ENCODE measurements around the gene FHIT. TPM values are rescaled to one million over a fixed set of nuclear protein-coding genes. Genes with fewer than 3 reads are reported as not detected.

The FHIT gene
- total RNA-seq, 2 experiments from 2014 or later = 86.0 to 90.6 TPM

DNA sequence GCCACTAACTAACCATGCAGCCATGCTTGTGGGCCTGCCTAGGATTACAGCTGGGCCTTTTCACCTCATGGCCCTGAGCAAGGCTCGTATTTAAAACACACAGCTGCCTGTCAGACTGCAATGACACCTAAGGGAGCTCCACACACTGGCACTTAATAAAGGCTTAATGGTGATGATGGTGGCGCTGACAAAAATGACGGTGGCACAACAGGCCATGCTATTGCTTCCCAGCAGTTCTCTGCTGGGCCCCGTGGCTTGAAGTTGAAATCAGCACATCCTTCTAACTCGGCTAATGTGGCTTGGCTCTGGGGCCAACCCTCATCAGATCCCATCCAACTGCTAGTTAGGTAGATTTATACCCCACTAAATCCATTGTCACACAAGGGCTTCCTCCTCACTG lies 112.9 kb downstream of the FHIT start:
- CTCF ChIA-PET = no interaction called here
- H3K36me3 Mint-ChIP-seq (ENCODE audit: low read depth) = no peaks in the 10 kb centered on the region
- Histone ChIP-seq H3K9me3 (ENCODE audit: control insufficient read depth in 1 of 2, insufficient read depth in 1 of 2, low read length in 2 of 2) (peaks cover 0 to 4% of the 10 kb centered on the region in 2 experiments), H3K27ac (ENCODE audit: low read depth in 1 of 2, low read length in 2 of 2) (no peak overlapping the region), H3K4me3 (ENCODE audit: low read length) (no peak overlapping the region), H3K27me3 (ENCODE audit: control insufficient read depth in 1 of 2, insufficient read depth in 2 of 2, low read length in 2 of 2) (no peaks in the 10 kb centered on the region), H3K36me3 (ENCODE audit: insufficient read depth, low read length) (no peaks in the 10 kb centered on the region), H3K4me1 (ENCODE audit: insufficient read depth, low read length) (no peaks in the 10 kb centered on the region)
- no peaks in the 10 kb centered on the region for H3K9me3 Mint-ChIP-seq
- DNase-seq = no peak
- ATAC-seq (ENCODE audit: poor library complexity) = no peak
- no peaks in the 10 kb centered on the region for H3K4me1 Mint-ChIP-seq (ENCODE audit: low read depth)
- intact Hi-C loops (cut with DNase I, micrococcal nuclease) = no loop called here
- H3K27me3 Mint-ChIP-seq = no peaks in the 10 kb centered on the region
- H3K27ac Mint-ChIP-seq = no peak overlapping the region
- POLR2A ChIA-PET = no interaction called here
- no peak overlapping the region for H3K4me3 Mint-ChIP-seq
- TF ChIP-seq, protein P1, sequence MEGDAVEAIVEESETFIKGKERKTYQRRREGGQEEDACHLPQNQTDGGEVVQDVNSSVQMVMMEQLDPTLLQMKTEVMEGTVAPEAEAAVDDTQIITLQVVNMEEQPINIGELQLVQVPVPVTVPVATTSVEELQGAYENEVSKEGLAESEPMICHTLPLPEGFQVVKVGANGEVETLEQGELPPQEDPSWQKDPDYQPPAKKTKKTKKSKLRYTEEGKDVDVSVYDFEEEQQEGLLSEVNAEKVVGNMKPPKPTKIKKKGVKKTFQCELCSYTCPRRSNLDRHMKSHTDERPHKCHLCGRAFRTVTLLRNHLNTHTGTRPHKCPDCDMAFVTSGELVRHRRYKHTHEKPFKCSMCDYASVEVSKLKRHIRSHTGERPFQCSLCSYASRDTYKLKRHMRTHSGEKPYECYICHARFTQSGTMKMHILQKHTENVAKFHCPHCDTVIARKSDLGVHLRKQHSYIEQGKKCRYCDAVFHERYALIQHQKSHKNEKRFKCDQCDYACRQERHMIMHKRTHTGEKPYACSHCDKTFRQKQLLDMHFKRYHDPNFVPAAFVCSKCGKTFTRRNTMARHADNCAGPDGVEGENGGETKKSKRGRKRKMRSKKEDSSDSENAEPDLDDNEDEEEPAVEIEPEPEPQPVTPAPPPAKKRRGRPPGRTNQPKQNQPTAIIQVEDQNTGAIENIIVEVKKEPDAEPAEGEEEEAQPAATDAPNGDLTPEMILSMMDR (IDR thresholded peaks at IDR 0.05) = no peak

- Mint-ChIP-seq H3K4me1 (ENCODE audit: low read depth) (no peaks in the 10 kb centered on the region), H3K36me3 (ENCODE audit: low read depth) (no peaks in the 10 kb centered on the region), H3K4me3 (no peak overlapping the region), H3K9me3 (no peaks in the 10 kb centered on the region), H3K27me3 (no peaks in the 10 kb centered on the region), H3K27ac (no peak overlapping the region)
- ChIA-PET POLR2A (no interaction called here), CTCF (no interaction called here)
- no peak for ATAC-seq (ENCODE audit: poor library complexity)
- H3K9me3 ChIP-seq (ENCODE audit: control insufficient read depth in 1 of 2, insufficient read depth in 1 of 2, low read length in 2 of 2) = peaks cover 0 to 4% of the 10 kb centered on the region in 2 experiments
- no peak overlapping the region for H3K4me3 ChIP-seq (ENCODE audit: low read length)
- no peak overlapping the region for H3K27ac ChIP-seq (ENCODE audit: low read depth in 1 of 2, low read length in 2 of 2)
- H3K27me3 ChIP-seq (ENCODE audit: control insufficient read depth in 1 of 2, insufficient read depth in 2 of 2, low read length in 2 of 2) = no peaks in the 10 kb centered on the region
- H3K36me3 ChIP-seq (ENCODE audit: insufficient read depth, low read length) = no peaks in the 10 kb centered on the region
- intact Hi-C loops (cut with DNase I, micrococcal nuclease) = no loop called here
- H3K4me1 ChIP-seq (ENCODE audit: insufficient read depth, low read length) = no peaks in the 10 kb centered on the region
- DNase-seq = no peak
- TF ChIP-seq, protein P1 (IDR thresholded peaks at IDR 0.05) = no peak
Observed at GRCh38 chr3:61136191-61136590, 115.1 kb downstream of the FHIT start.

DNA sequence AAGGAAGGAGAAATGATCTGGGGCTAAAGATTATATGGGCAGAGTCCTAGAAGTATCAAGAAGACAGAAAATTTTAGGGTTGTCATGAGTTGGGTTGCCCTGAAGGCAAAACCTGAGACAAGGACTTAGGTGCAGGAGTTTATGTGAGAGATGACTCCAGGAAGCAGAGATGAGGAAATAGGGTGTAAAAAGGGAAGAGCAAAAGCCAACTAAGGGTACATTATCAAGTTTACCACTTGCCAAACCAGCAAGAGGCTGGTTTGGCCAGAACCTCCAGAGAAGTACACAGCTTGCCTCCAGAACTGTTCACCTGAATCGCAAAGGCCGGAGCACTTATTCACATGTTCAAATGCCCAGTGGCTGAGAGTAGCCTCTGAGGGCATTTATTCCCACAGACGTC lies 116.7 kb downstream of the FHIT start:
- Mint-ChIP-seq H3K27me3 (no peaks in the 10 kb centered on the region), H3K36me3 (ENCODE audit: low read depth) (no peaks in the 10 kb centered on the region), H3K4me3 (no peak overlapping the region), H3K4me1 (ENCODE audit: low read depth) (no peaks in the 10 kb centered on the region), H3K9me3 (no peaks in the 10 kb centered on the region), H3K27ac (no peak overlapping the region)
- POLR2A ChIA-PET = no interaction called here
- CTCF ChIA-PET = interaction anchor here (1.6 kb wide), 1 partner anchor 10 kb away, joined by 3 read pairs; no protein-coding TSS in a partner anchor
- H3K4me3 ChIP-seq (ENCODE audit: low read length) = no peak overlapping the region
- H3K27me3 ChIP-seq (ENCODE audit: control insufficient read depth in 1 of 2, insufficient read depth in 2 of 2, low read length in 2 of 2) = no peaks in the 10 kb centered on the region
- H3K27ac ChIP-seq (ENCODE audit: low read depth in 1 of 2, low read length in 2 of 2) = no peak overlapping the region
- no peak for DNase-seq
- H3K4me1 ChIP-seq (ENCODE audit: insufficient read depth, low read length) = no peaks in the 10 kb centered on the region
- ATAC-seq (ENCODE audit: poor library complexity) = no peak
- H3K36me3 ChIP-seq (ENCODE audit: insufficient read depth, low read length) = no peaks in the 10 kb centered on the region
- H3K9me3 ChIP-seq (ENCODE audit: control insufficient read depth in 1 of 2, insufficient read depth in 1 of 2, low read length in 2 of 2) = peaks cover 0 to 4% of the 10 kb centered on the region in 2 experiments
- intact Hi-C loops (cut with DNase I, micrococcal nuclease) = no loop called here
- TF ChIP-seq, protein P1 (IDR thresholded peaks at IDR 0.05) = no peak

Measured in CD4-positive, alpha-beta T cell (primary cell).